ENCODE data around the gene TRPC1.

Gene TRPC1

GRCh38 chr3:142754494-142754893 lies 30.7 kb downstream of the TRPC1 start:
- FAIRE-seq = no peak

GRCh38 chr3:142768338-142768737 lies 44.5 kb downstream of the TRPC1 start:
- no peak for FAIRE-seq

- no peak for FAIRE-seq
These were observed 54.1 kb downstream of the TRPC1 start for GRCh38 chr3:142777927-142778326.

- no peak for FAIRE-seq
These were observed 54.7 kb downstream of the TRPC1 start for GRCh38 chr3:142778541-142778940.

- no peak for FAIRE-seq
These were observed 55.8 kb downstream of the TRPC1 start for GRCh38 chr3:142779591-142779990.

- FAIRE-seq = no peak
These were observed 58.8 kb downstream of the TRPC1 start for GRCh38 chr3:142782616-142783015.

GRCh38 chr3:142784228-142784627 lies 60.4 kb downstream of the TRPC1 start:
- FAIRE-seq = no peak

- FAIRE-seq = peak; percentile 69
These were observed 62.2 kb downstream of the TRPC1 start for GRCh38 chr3:142785996-142786395.

GRCh38 chr3:142787719-142788118 lies 63.9 kb downstream of the TRPC1 start:
- FAIRE-seq = no peak

- FAIRE-seq = no peak
These were observed 70.7 kb downstream of the TRPC1 start for GRCh38 chr3:142794508-142794907.

- no peak for FAIRE-seq
These were observed 71.5 kb downstream of the TRPC1 start for GRCh38 chr3:142795332-142795731.

GRCh38 chr3:142796823-142797222 lies 73.0 kb downstream of the TRPC1 start:
- no peak for FAIRE-seq

GRCh38 chr3:142801746-142802145 lies 77.9 kb downstream of the TRPC1 start:
- FAIRE-seq = no peak

- no peak for FAIRE-seq
These were observed 79.1 kb downstream of the TRPC1 start for GRCh38 chr3:142802891-142803290.

- no peak for FAIRE-seq
These were observed 84.5 kb downstream of the TRPC1 start for GRCh38 chr3:142808103-142808917.

- FAIRE-seq = no peak
These were observed 85.4 kb downstream of the TRPC1 start for GRCh38 chr3:142809259-142809658.

- no peak for FAIRE-seq
These were observed 92.0 kb downstream of the TRPC1 start for GRCh38 chr3:142815803-142816202.

GRCh38 chr3:142817356-142817755 lies 93.5 kb downstream of the TRPC1 start:
- FAIRE-seq = no peak

- FAIRE-seq = no peak
These were observed 94.1 kb downstream of the TRPC1 start for GRCh38 chr3:142817897-142818296.

GRCh38 chr3:142818651-142819050 lies 94.8 kb downstream of the TRPC1 start:
- FAIRE-seq = no peak

GRCh38 chr3:142819179-142819578 lies 95.3 kb downstream of the TRPC1 start:
- no peak for FAIRE-seq

- FAIRE-seq = no peak
These were observed 105.0 kb downstream of the TRPC1 start for GRCh38 chr3:142828703-142829305.

- FAIRE-seq = no peak
These were observed 113.7 kb downstream of the TRPC1 start for GRCh38 chr3:142837526-142837925.

- FAIRE-seq = no peak
These were observed 116.0 kb downstream of the TRPC1 start for GRCh38 chr3:142839831-142840230.
